Measurements from ENCODE around the gene AP2M1. TPM values are rescaled to one million over a fixed set of nuclear protein-coding genes. Genes with fewer than 3 reads are reported as not detected.

The AP2M1 gene
- total RNA-seq, 1 donor from 2014 or later, result 235 TPM

DNA sequence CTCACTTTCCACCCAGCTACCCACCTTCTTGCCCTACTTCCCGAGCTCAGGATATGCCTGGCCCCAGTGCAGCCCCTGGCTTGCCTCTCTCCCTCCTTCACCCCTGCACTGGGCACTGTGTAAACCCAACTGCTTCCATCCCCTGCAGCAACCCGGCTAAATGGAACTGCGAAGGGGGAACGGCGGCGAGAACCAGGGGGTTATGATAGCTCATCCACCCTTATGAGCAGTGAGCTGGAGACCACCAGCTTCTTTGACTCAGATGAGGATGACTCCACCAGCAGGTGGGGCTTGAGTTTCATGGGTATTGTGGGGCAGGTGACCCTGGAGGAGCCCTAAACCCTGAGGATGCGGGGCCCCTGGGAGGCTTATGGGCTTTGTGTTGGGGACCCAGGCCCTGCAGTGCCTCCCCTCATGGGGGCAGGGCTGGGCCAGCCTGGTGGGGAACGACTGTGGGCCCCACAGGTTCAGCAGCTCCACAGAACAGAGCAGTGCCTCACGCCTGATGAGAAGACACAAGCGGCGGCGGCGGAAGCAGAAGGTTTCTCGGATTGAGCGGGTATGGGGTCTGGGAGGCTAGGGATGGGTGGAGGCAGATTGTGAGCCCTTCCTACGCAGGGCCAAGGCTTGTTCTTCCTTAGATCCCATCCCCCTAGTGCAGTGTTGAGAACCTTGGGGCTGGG is 9.9 kb upstream of the AP2M1 start:
- no peak overlapping the region for H3K4me3 Mint-ChIP-seq
- no peak for DNase-seq (ENCODE audit: low spot score)
- no peaks in the 10 kb centered on the region for H3K27me3 Mint-ChIP-seq (ENCODE audit: insufficient read depth)
- no peak overlapping the region for H3K27ac Mint-ChIP-seq
- H3K4me1 Mint-ChIP-seq (ENCODE audit: low read depth), result no peaks in the 10 kb centered on the region
- H3K36me3 Mint-ChIP-seq (ENCODE audit: low read depth), result peaks cover 26% of the 10 kb centered on the region
- H3K9me3 Mint-ChIP-seq, result no peaks in the 10 kb centered on the region
- intact Hi-C loops (cut with micrococcal nuclease), result no loop called here

- no peak overlapping the region for H3K27ac Mint-ChIP-seq
- peaks cover 22% of the 10 kb centered on the region for H3K36me3 Mint-ChIP-seq (ENCODE audit: low read depth)
These were observed 9.1 kb upstream of the AP2M1 start for GRCh38 chr3:184165543-184165942.

DNA sequence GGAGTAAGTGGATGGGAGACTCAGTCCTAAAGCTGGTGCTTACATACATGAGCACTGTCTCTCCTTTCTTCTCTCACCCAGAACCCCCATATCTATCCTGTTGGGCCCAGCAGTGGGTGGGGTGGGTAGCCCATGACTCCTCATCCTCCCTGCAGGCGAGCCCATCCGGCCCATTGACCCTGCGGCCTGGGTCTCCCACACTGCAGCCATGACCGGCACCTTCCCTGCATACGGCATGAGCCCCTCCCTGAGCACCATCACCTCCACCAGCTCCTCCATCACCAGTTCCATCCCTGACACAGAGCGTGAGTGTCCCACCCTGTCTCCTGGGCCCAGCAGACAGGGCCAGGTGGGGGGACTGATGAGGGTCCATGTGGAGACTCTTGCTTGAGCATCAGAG is 8.0 kb upstream of the AP2M1 start:
- Mint-ChIP-seq H3K4me3 (no peak overlapping the region), H3K4me1 (ENCODE audit: low read depth) (peaks cover 5% of the 10 kb centered on the region), H3K27ac (no peak overlapping the region), H3K9me3 (no peaks in the 10 kb centered on the region), H3K27me3 (ENCODE audit: insufficient read depth) (no peaks in the 10 kb centered on the region), H3K36me3 (ENCODE audit: low read depth) (peaks cover 31% of the 10 kb centered on the region)
- no peak for DNase-seq (ENCODE audit: low spot score)
- intact Hi-C loops (cut with micrococcal nuclease), result no loop called here

More at GRCh38 chr3:184165543-184165942, 9.1 kb upstream of the AP2M1 start:
- Mint-ChIP-seq H3K9me3 (no peaks in the 10 kb centered on the region), H3K27me3 (ENCODE audit: insufficient read depth) (no peaks in the 10 kb centered on the region), H3K4me1 (ENCODE audit: low read depth) (no peaks in the 10 kb centered on the region), H3K4me3 (no peak overlapping the region)
- DNase-seq (ENCODE audit: low spot score), result no peak
- intact Hi-C loops (cut with micrococcal nuclease), result no loop called here

DNA sequence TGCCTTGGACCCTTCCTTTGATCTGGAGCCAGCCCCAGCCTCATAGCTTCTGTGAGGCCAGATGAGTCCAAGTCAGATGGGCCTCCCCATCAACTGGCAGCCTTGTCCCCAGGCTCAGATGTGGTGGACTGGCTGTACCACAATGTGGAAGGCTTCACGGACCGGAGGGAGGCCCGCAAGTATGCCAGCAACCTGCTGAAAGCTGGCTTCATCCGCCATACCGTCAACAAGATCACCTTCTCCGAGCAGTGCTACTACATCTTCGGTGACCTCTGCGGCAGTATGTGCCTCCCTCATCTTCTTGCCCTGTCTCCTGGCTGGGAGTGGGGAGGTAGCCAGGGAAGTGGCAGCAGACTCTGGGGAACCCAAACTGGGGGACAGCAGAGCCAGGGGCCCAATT is 6.9 kb upstream of the AP2M1 start:
- no peaks in the 10 kb centered on the region for H3K27me3 Mint-ChIP-seq (ENCODE audit: insufficient read depth)
- H3K9me3 Mint-ChIP-seq, result no peaks in the 10 kb centered on the region
- intact Hi-C loops (cut with micrococcal nuclease), result no loop called here
- no peak for DNase-seq (ENCODE audit: low spot score)
- H3K27ac Mint-ChIP-seq, result no peak overlapping the region
- H3K36me3 Mint-ChIP-seq (ENCODE audit: low read depth), result peaks cover 34% of the 10 kb centered on the region
- no peak overlapping the region for H3K4me3 Mint-ChIP-seq
- H3K4me1 Mint-ChIP-seq (ENCODE audit: low read depth), result peaks cover 8% of the 10 kb centered on the region

DNA sequence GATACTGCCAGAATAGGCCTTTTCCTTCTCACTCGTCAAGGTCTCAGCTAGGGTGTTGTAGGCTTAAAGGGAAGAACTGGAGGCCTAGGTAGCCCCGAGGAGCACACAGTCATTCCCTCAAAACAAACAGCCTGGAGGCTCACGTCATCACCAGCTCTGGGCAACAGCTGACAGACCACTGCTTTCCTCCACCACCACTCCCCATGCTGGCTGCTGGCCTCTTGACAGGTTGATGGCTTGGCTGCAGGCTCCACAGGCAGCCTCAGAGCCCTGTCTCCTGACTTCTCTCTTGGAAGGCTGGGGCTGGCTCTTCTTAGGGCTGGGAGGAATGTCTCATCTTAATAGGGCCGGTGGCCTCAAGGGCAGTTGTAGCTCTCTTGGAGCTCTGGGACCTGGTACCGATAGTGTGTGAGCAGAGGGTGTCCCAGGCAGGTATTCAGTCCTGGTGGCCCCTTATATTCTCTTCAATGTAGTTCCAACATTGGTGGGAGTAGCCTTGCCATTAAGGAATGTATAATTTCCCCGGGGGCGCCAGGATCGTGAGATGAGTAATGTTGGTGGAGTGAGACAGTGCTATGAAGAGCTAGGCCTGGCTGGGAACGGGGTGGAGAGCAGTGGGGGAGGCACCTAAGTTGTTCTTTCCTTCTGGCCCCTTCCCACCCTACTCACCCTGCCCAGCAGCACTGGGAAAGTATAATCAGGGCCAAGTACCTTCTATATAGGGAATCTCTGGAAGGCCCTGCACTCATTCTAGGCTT is 6.1 kb upstream of the AP2M1 start:
- intact Hi-C loops (cut with micrococcal nuclease), result no loop called here
- H3K9me3 Mint-ChIP-seq, result no peaks in the 10 kb centered on the region
- peaks cover 34% of the 10 kb centered on the region for H3K36me3 Mint-ChIP-seq (ENCODE audit: low read depth)
- no peak overlapping the region for H3K4me3 Mint-ChIP-seq
- no peak for DNase-seq (ENCODE audit: low spot score)
- no peaks in the 10 kb centered on the region for H3K27me3 Mint-ChIP-seq (ENCODE audit: insufficient read depth)
- no peak overlapping the region for H3K27ac Mint-ChIP-seq
- H3K4me1 Mint-ChIP-seq (ENCODE audit: low read depth), result peaks cover 8% of the 10 kb centered on the region

- Mint-ChIP-seq H3K4me3 (no peak overlapping the region), H3K27me3 (ENCODE audit: insufficient read depth) (no peaks in the 10 kb centered on the region), H3K36me3 (ENCODE audit: low read depth) (peaks cover 28% of the 10 kb centered on the region), H3K4me1 (ENCODE audit: low read depth) (peaks cover 9% of the 10 kb centered on the region), H3K27ac (no peak overlapping the region), H3K9me3 (no peaks in the 10 kb centered on the region)
- intact Hi-C loops (cut with micrococcal nuclease), result no loop called here
- no peak for DNase-seq (ENCODE audit: low spot score)
These were observed 4.5 kb upstream of the AP2M1 start for GRCh38 chr3:184169896-184170875.

GRCh38 chr3:184171562-184171961 is 3.1 kb upstream of the AP2M1 start:
- Mint-ChIP-seq H3K4me1 (ENCODE audit: low read depth) (peaks cover 23% of the 10 kb centered on the region), H3K27ac (no peak overlapping the region), H3K36me3 (ENCODE audit: low read depth) (peaks cover 27% of the 10 kb centered on the region), H3K4me3 (no peak overlapping the region), H3K9me3 (no peaks in the 10 kb centered on the region), H3K27me3 (ENCODE audit: insufficient read depth) (no peaks in the 10 kb centered on the region)
- intact Hi-C loops (cut with micrococcal nuclease), result no loop called here
- DNase-seq (ENCODE audit: low spot score), result no peak

DNA sequence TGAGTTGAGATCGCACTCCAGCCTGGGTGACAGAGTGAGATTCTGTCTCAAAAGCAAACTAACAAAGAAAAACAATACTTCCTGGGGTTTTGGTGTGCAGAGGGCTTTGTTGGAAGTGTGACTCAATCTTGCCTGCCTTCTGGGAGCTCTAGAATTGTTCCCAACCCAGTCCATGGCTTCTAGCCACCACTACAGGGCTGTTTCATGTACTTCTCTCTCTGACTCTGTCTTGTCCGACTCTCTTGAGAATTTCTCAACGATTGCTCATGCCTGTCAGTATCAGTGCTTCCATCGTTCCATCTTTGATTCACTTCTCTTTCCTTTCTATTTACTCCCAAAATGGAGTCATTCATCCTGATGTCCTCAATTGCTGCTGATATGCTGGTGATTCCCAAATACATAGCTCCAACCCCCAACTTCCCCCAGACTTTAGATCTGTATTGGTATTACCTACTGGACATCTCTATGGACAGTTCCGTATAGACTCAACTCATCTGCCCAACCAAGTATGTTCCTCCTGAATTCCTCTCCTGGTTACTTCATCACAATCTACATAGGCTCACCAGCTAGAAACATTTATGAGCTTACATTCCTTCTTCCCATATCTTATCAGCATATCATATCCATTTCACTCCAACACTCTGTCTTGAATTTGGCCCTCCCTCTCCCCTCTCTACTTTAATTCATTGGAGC is 1.8 kb upstream of the AP2M1 start:
- H3K4me1 Mint-ChIP-seq (ENCODE audit: low read depth), result peaks cover 23% of the 10 kb centered on the region
- intact Hi-C loops (cut with micrococcal nuclease), result no loop called here
- H3K27ac Mint-ChIP-seq, result no peak overlapping the region
- no peaks in the 10 kb centered on the region for H3K27me3 Mint-ChIP-seq (ENCODE audit: insufficient read depth)
- no peak for DNase-seq (ENCODE audit: low spot score)
- H3K4me3 Mint-ChIP-seq, result no peak overlapping the region
- no peaks in the 10 kb centered on the region for H3K9me3 Mint-ChIP-seq
- peaks cover 25% of the 10 kb centered on the region for H3K36me3 Mint-ChIP-seq (ENCODE audit: low read depth)

GRCh38 chr3:184173374-184173722 is 1.3 kb upstream of the AP2M1 start:
- Mint-ChIP-seq H3K27me3 (ENCODE audit: insufficient read depth) (no peaks in the 10 kb centered on the region), H3K4me3 (no peak overlapping the region), H3K36me3 (ENCODE audit: low read depth) (peaks cover 30% of the 10 kb centered on the region), H3K27ac (no peak overlapping the region), H3K9me3 (no peaks in the 10 kb centered on the region), H3K4me1 (ENCODE audit: low read depth) (peaks cover 28% of the 10 kb centered on the region)
- intact Hi-C loops (cut with micrococcal nuclease), result no loop called here
- DNase-seq (ENCODE audit: low spot score), result no peak

DNA sequence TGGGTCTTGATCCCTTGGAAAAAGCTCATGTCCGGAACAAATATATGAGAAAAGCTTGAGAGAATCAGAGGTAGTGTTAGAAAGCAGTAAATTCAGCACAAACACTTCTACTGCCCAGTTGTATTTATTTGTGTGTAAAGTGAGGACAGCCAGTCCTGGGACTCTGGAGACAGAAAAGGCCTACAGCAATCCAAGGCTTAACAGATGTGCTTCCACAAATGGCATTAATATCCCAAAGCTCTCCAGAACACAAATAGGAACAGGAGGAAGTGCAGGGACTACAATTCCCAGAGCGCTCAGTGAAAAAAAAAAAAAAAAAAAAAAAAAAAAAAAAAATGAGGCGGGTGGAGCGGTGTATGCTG is 390 bp upstream of the AP2M1 start:
- intact Hi-C loops (cut with micrococcal nuclease), result loop anchor here (1.0 kb wide), 10 partner anchors 11 to 538 kb away; partner anchors contain the start of genes ABCC5, DVL3, EEF1AKMT4 and EIF2B5
- Mint-ChIP-seq H3K27ac (peak overlapping the region; percentile 85), H3K9me3 (no peaks in the 10 kb centered on the region), H3K4me1 (ENCODE audit: low read depth) (peaks cover 28% of the 10 kb centered on the region), H3K36me3 (ENCODE audit: low read depth) (peaks cover 33% of the 10 kb centered on the region), H3K27me3 (ENCODE audit: insufficient read depth) (no peaks in the 10 kb centered on the region), H3K4me3 (peak overlapping the region; percentile 95)
- DNase-seq (ENCODE audit: low spot score), result peak; percentile 17

DNA sequence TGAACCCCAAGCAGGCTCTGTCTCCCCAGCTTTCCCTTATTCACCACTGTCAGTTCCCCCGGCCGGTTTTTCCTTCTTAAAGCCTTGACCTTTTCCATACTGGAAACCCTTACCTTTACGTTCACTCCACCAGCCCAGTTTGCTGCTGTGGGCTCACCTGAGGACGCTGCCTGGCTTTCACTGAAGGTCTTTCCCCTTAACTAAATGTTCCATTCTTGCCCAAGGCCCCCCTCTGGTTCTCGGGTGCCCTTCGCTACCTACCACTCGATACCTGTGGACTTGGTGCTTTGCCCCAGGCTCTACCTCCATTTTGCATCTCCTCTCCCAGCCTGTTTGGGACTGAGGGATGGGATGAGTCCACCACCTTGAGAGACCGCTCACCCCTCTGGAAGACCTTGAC is 851 bp downstream of the AP2M1 start:
- peaks cover 28% of the 10 kb centered on the region for H3K4me1 Mint-ChIP-seq (ENCODE audit: low read depth)
- DNase-seq (ENCODE audit: low spot score), result no peak
- H3K27me3 Mint-ChIP-seq (ENCODE audit: insufficient read depth), result no peaks in the 10 kb centered on the region
- no peaks in the 10 kb centered on the region for H3K9me3 Mint-ChIP-seq
- H3K36me3 Mint-ChIP-seq (ENCODE audit: low read depth), result peaks cover 44% of the 10 kb centered on the region
- peak overlapping the region; percentile 95 for H3K4me3 Mint-ChIP-seq
- intact Hi-C loops (cut with micrococcal nuclease), result no loop called here
- H3K27ac Mint-ChIP-seq, result peak overlapping the region; percentile 85

DNA sequence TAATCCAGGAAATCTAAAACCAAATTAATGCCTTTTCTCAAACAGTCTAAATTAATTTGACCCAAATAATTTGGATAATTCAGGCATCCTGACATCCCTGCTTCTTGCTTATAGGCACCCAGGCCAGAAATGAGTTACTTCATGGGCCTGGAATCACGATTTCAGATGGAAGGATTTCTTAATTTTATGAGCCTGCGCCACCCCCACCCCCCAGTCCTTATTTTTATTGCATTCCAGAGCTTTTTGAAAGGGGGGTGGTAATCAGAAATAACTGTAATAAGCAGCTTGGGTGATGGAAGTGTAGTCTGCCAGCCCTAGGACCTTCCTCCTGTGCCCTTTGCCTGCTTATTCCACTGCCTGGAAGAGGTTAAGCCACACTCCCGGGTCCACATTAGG is 1.3 kb downstream of the AP2M1 start:
- DNase-seq (ENCODE audit: low spot score), result no peak
- H3K36me3 Mint-ChIP-seq (ENCODE audit: low read depth), result peaks cover 45% of the 10 kb centered on the region
- peak overlapping the region; percentile 95 for H3K4me3 Mint-ChIP-seq
- no peaks in the 10 kb centered on the region for H3K9me3 Mint-ChIP-seq
- intact Hi-C loops (cut with micrococcal nuclease), result no loop called here
- peaks cover 28% of the 10 kb centered on the region for H3K4me1 Mint-ChIP-seq (ENCODE audit: low read depth)
- H3K27me3 Mint-ChIP-seq (ENCODE audit: insufficient read depth), result no peaks in the 10 kb centered on the region
- H3K27ac Mint-ChIP-seq, result peak overlapping the region; percentile 85
